GM18498 (cell line): ENCODE measurements around the gene S100A6.
"Not testable (repeated sequence)": the region's sequence is repeated elsewhere in the genome, so short reads cannot be mapped to it uniquely, and the experiment has no call there.

ENCODE experiments used
- ATAC-seq: cut with Tn5 transposase; IDR thresholded peaks from one replicate; pipeline ENCODE4 v1.9.1; 2021; ENCODE audit warnings: mild to moderate bottlenecking, moderate library complexity; ENCODE audit not compliant: unreplicated experiment

S100A6 gene

DNA sequence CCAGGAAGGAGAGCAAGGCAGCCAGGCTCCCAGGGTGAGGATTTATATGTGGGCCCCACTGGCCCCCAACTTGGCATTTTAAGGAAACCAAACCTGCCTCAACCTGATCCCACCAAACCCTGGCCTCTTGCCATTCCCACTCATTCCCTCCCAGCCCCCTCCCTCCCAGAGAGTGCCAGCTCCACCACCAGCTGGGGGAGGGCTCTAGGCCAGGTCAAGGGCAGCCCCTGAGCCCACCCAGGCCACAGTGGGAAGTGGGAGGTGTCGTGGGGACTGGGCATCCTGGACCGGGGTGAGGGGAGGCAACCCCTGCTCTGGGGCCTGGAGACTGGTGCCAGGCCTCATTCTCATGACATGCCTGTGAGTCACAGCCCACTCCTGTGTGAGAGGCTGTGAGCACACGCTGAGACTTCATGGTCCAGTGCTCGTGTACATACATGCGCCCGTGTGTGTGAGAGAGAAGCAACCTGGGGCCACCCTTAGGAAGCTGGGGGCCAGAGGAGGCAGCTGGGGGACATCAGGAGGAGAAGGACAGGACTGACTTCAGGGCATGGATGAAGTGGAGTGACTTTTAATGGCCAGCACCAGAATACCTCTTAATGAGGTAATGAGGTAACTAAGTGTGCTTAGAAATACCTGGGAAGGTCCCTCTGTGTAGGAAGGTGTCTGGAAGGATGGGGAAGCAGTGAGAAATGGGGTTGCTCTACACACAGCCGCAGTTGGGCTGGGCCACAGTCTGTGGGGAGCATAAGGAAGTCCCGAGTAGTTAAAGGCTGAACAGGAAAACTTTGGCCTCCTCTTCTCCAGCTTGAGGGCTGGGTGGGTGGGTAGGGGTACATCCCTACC, 30.0 kb upstream of the S100A6 start, which contains the start of gene S100A2:
TSS of gene S100A2 (minus strand) at position 316 of the 846 bp plus-strand sequence. CDS start 1,967 bp downstream, outside the sequence.
- ATAC-seq, result peak; percentile 55

DNA sequence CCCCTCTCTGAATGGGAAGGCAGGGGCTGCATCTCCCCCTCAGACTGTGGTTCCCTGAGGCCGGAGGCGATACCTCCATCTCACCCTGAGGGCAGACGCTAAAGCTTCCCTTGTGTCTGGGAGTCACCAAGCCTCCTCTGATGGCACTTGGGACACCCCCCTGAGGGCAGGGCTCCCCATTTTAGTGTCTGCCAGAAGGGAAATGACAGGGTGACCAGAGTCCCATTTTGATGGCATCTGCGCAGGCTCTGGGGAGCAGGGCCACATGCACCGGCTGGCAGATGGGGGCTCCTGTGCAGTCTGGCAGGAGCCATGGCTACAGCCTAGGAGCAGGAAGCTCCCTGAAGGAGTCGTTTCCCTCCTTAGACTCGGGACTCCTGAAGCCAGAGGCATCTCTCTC, 28.2 kb upstream of the S100A6 start:
- no peak for ATAC-seq

DNA sequence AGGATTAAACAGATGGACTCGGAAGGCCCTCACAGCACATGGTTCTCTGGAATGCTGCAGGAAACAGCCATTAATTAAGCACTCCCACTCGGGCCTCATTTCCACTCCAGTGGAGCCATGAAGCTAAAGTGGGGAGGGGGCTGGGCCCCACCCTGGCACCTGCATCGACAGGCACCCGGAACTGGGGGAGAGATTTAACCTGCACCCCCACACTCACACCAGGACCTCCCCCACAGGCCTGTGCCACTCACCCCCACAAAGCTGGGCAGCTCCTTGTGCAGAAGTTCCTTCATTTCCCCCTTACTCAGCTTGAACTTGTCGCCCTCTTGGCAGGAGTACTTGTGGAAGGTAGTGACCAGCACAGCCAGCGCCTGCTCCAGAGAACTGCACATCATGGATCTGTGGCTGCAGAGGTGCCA, 27.7 kb upstream of the S100A6 start:
- no peak for ATAC-seq

DNA sequence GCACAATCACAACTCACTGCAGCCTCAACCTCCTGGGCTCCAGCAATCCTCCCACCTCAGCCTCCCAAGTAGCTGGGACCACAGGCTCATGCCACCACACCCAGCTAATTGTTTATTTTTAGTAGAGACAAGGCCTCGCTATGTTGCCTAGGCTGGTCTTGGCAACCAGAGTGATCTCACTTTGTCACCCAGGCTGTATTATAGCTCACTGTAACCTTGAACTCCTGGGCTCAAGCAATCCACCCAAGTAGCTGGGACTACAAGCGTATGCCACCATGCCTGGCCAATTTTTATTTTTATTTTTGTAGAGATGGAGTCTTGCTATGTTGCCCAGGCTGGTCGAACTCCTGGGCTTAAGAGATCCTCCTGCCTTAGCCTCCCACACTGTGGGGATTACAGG, 26.2 kb upstream of the S100A6 start:
- not testable (repeated sequence) for ATAC-seq

DNA sequence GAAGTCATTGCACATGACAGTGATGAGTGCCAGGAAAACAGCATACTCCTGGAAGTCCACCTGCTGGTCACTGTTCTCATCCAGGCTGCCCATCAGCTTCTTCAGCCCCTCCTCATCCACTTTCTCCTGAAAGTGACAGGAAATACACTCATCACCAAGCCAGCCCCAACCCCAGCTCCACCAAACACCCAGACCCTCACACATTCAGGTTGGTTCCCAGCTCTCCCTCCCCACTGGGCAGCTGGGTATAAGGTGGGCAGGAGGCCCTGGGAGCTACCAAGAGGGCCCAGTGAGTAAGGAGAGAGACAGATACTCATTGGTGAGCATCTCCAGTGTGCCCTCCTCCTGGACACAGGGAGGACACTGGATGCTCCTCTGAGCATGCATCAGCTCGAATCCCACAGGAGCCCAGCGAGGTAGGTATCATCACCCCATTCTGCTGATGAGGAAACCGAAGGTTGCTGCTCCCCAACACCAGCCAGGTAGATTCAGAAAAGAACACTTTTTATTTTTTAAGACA, 25.7 kb upstream of the S100A6 start:
- ATAC-seq, result no peak

DNA sequence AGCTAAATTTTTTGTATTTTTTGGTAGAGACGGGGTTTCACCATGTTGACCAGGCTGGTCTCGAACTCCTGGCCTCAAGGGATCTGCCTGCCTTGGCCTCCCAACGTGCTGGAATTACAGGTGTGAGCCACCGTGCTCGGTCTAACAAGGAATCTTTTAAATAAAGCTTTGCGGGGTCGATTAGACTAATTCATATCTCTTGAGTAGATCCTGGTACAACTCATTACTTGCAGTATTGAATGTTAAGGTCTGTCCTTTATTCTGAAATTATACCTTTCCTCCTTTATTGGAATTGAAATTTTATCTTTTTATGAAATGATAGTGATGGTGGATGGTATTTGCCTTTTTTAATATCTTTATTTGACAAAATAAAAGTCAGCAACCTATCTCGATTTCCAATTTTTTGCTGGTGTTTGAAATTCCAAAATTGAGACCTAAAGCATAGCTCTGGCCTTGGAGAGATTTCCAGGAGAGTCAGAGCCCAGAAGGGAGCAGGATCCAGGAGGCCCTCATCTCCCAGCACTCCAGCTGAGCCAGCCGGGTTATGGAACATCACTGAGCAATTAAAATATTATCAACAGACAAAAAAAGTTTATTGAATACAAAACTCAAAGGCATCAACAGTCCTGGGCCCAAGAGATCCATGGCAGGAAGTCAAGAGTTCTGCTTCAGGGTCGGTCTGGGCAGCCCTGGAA, 25.1 kb upstream of the S100A6 start:
- ATAC-seq, result no peak

DNA sequence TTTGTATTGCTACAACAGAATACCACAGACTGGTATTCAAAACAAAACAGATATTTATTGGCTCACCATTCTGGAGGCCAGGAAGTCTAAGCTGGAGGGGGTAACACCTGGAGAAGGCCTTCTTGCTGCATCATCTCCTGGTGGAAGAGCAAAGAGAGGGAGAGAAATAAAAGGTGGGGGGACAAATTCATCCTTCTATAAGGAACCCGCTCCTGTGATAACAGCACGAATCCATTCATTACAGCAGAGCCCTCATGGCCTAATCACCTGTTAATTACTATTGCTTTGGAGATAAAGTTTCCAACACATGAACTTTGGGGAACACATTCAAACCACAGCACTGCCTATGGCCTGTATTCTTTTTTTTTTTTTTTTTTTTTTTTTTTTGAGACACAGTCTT, 24.4 kb upstream of the S100A6 start:
- ATAC-seq, result no peak

DNA sequence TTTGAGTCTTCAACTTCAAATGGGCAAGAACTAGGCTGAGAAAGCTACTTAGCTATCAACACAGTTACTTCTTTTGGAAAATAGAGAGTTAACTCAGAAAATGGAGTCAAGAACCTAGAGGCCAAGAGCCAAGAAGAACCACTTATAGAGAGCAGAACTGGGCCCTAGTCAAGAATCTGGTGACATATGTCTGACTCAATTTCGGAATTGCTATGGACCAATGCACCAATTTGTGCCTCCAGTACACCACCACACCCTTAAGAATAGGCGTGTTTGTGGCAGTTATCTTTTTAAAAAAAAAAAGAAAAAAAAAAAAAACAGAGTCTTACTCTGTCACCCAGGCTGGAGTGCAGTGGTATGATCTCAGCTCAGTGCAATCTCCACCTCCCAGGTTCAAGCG, 22.1 kb upstream of the S100A6 start:
- no peak for ATAC-seq

DNA sequence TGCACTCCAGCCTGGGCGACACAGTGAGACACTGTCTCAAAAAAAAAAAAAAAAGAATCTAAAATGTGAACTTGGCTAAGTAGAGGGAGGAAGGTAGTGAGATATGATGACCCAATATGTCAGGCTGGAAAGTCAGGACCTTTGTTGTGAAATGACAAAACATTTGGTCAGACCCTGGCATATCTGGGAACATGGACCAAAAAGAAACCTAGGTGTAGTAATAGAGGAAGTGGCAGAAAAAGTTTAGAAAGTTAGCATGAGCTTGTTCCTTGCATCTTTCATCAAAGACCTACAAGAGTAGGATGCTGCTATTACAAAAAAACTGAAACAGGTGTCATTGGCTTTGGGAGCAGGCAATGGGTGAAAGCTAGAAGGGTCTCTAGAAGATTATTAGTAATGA, 20.6 kb upstream of the S100A6 start:
- ATAC-seq, result no peak

DNA sequence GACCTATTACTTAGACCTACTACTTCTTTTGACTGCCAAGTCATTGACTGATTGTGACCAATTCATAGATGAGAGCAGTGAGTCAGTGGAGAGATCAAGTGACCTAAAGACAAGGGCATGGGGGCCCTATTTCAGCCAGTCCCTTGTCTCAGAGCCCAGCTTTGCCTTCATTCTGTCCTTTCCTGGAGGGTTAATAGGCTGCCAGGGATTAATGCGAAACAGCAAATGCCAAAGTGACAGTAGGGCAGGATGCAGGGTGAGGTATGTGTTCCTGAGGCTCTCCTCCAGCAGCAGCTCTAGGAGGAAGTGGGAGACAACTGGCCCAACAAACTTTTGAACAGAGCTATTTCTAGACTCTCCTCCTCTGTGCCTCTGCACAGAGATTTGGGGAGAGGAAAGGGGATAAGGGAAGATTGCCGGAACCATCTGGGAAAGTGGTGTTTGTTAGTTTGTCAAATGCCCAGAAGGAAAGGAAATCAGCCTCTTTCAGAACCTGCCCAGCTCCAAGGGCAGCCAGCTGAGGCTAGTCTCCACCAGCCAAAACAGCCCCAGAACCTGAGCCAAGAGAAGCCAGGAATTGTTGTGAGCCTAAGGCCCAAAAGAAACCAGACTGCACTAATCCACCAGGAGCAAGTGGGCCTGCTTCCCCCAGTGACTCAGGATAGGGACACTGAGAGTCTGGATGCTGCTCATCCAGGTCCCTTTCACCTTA, 18.2 kb upstream of the S100A6 start:
- no peak for ATAC-seq

DNA sequence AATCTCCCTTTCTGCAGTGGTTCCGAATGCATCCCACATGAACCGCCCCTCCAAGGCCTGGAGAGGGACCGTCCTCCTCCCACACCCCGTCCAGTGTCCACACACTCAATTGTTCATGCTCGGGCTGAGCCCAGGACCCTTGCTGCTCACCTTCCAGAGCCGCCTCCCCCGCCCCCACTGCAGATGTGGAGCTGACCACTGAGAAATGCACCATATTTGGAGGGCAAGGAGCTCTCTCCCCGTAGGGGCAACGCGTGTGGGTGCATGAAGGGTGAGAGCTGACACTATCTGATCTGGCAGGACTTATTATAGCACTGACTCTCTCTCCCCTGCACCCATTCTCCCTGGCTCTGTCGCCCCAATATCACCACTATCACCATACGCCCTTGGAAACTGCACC, 17.3 kb upstream of the S100A6 start:
- no peak for ATAC-seq

DNA sequence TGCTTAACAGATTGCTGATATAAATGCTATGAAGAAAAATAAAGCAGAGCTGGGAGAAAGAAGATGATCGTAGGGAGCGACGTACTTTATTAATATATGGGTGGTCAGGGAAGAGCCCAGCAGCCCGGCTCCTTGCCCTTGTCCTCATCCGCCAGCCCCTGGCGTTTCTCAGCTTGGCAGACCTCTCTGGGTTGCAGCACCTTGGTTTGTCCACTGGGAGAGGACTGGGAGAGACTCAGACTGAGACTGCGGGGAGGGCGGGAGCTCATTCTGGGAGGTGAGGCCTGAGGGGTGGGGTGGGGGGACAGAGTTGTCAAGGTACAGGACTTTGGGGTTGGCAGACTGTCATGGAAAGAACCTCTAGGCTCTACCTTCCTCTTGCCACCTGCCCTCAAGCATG, 16.5 kb upstream of the S100A6 start:
- no peak for ATAC-seq

DNA sequence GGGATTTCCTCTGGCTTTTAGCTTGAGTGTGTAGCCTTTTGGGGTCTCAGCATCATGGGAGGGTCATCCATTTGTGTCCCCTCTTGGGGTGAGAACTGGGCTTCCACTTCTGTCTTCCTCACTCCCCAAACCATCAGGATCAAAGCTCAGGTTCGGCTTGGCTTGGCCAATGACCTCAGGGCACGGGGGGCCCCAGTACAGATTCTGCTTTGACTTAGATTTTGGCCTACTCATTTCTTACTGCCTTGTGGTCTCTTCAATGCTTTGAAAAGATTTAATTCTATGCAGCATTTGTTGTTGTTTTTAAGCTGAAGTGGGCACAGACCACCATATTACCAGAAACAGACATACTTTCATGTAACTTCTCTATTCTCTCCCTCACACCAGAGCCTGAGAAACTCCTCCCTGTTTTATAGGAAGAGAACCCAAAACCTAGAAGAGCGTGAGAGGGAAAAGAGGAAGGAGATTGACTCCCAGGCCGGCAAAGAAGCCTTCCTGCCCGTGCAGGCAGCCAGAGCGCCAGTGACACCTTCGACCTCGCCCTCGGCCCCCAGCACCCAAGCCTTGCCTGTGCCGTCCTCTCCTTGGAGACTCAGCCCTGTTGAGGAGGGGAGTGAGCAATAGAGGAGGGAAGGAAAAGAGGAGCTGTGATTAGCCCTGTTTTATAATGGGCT, 15.2 kb upstream of the S100A6 start:
- ATAC-seq, result no peak

DNA sequence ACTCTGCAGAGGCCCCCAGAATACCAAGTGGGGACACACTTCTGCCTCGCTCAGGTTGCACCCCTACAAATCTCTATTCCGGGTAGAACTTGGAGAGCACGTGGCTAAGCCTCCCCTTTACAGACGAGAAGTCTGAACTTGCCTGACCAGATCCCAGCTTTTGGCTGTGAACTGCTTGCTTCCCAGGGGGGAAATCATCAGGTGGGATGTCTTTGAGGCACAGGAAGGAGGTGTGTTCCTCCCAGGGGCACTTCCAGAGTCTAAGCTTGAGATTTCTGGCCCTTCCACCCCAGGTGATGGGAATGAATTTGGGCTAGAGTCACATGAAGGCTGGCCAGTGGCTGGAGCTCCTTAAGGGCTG, 14.6 kb upstream of the S100A6 start:
- ATAC-seq, result no peak

DNA sequence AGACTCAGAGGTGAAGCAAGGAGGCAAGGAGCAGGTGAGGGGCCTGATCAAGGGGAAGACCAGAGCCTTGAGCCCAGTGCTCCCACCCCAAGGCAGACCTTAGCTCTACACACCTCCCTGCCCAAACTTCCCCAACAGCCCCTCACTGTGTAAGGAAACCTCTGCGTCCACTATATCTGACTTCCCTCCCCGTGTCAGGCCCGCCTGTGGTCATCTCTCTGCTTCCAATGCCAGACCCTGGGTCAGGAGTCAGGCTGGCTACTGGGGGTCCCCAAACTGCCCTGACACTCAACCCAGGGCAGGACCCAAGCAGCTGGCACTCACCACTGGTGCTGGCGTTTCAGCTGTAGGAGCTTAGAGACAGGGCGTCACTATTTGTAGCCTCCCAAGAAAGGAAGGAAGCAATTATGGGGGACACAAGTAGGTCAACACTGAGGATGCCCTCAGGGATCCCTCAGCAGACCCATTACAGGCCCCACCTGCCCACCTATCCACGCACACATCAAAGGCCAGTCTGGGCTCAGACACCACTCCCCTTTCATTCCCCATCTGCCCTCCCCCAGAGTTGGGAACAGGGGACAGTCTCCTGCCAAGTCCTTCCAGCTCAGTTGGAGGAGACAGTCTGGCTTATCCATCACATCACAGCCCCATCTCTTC, 14.1 kb upstream of the S100A6 start:
- no peak for ATAC-seq

DNA sequence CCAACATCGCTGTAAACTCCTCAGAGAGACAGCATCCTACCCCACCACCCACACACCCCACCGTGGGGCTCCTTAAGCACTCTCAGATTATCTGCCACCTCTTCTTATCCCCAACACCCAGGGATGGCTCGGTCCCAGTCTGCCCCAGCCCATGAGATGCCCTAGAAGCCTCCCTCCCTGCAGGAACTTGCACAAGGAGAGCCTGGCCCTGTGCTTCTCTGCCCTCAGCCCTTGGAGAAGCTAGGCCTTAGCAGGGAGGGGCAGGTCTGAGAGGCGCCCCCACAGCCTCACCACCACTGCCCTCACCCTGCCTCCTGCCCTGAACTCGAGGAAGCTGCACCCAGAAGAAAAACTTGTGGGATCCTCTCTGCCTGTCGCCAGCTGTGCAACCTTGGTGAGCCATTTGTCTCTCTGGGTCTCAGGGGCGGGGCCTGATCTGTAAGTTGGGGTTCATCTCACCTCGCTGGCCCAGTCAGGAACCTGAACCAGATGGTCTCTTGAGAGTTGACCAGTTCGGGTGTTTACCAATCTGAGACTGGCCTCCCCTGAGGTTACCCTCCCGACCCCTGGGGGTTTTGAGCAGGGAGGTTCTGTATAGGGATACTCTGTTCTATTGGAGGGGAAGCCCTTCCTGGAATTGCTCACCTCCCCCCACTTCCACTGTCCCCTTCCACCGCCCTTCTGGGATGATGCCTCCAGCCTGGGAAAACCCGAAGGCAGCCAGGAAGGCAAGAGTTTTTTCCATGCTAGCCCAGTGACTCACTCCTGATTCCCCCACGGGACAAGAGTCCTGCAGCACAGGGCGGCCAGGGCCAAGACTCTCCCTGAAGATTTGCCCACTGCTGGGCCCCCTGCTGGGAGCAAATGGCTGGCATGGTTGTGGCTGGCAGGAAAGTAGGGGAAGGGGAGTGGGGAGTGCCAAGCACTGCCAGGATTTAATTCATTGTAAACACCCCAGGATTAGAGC, 13.2 kb upstream of the S100A6 start, which contains the start of gene S100A3:
TSS of gene S100A3 (minus strand) at position 537 of the 967 bp plus-strand sequence. CDS start 773 bp downstream, outside the sequence.
- no peak for ATAC-seq

DNA sequence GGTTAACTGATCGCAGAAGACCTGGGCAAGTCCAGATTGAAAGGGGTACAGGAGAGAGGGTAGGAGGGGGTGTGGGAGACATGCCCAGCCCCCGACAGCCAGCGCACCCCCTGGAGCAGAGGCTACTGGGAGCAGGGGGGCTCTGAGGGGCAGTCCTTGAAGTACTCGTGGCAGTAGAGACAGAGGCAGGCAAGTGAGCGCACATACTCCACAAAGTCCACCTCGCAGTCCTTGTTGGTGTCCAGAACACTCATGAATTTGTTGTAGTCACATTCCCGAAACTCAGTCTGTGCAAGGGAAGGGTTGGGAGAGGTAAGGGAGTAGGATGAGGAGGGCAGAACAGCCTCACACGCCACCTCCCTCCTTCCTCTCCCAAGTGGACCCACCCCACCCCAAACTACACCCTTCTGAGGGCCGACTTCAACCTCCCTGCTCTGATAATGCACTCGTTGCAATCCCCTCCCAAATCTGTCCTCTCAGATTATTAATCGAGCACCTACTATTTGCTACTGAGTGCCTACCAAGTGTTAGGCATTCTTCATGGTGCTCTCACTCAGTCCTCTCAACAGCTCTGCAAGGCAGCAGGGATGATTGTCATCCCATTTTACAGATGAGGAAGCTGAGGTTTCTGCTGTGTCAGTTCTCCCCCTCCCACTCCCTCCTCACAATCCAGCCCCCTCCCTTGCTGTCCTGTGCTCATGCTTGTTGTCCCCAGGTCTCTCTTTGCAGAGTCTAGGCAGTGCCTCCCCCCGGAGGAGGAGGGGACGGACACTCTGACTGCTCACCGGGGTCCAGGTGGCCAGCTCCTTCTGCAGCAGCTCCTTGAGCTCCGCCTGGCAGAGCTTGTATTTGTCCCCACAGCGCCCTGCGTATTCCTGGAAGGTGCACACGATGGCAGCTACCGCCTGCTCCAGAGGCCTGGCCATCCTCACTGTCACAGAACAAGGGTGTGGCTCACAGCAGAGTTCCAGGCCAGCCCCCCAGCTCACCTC, 12.1 kb upstream of the S100A6 start:
- ATAC-seq, result no peak
